Activated CD8-positive, alpha-beta memory T cell treated with anti-CD3 and anti-CD28 coated beads, Interleukin-2, amount 50 U/mL, for 1 hour (primary cell): ENCODE measurements around the gene GSPT1.

Experiments used
- DNase-seq: peaks from one replicate; pipeline ENCODE4 v3.0.0-alpha.2; 2020; ENCODE audit errors: extremely low read depth

Gene GSPT1

GRCh38 chr16:11913425-11914079 is 2.2 kb downstream of the GSPT1 start:
- DNase-seq, result peak; percentile 17

- DNase-seq, result no peak
These were observed 5.9 kb downstream of the GSPT1 start for GRCh38 chr16:11909653-11910545.

GRCh38 chr16:11907160-11907970 is 8.4 kb downstream of the GSPT1 start:
- no peak for DNase-seq

- DNase-seq, result no peak
These were observed 11.8 kb downstream of the GSPT1 start for GRCh38 chr16:11903906-11904305.

GRCh38 chr16:11901091-11901490 is 14.7 kb downstream of the GSPT1 start:
- DNase-seq, result no peak

GRCh38 chr16:11896486-11897176 is 19.1 kb downstream of the GSPT1 start:
- DNase-seq, result no peak

GRCh38 chr16:11893571-11893970 is 22.2 kb downstream of the GSPT1 start:
- no peak for DNase-seq

GRCh38 chr16:11892761-11893160 is 23.0 kb downstream of the GSPT1 start:
- no peak for DNase-seq

- no peak for DNase-seq
These were observed 25.4 kb downstream of the GSPT1 start for GRCh38 chr16:11890231-11890965.

GRCh38 chr16:11886881-11887280 is 28.9 kb downstream of the GSPT1 start:
- DNase-seq, result no peak

- no peak for DNase-seq
These were observed 31.7 kb downstream of the GSPT1 start for GRCh38 chr16:11884035-11884434.

GRCh38 chr16:11880007-11880406 is 35.7 kb downstream of the GSPT1 start:
- DNase-seq, result no peak

- no peak for DNase-seq
These were observed 38.4 kb downstream of the GSPT1 start for GRCh38 chr16:11877374-11877773.

GRCh38 chr16:11876306-11876705 is 39.5 kb downstream of the GSPT1 start:
- no peak for DNase-seq

GRCh38 chr16:11875721-11876120 is 40.0 kb downstream of the GSPT1 start:
- no peak for DNase-seq

- DNase-seq, result no peak
These were observed 44.6 kb downstream of the GSPT1 start for GRCh38 chr16:11871193-11871592.

GRCh38 chr16:11870399-11870798 is 45.4 kb downstream of the GSPT1 start:
- no peak for DNase-seq

GRCh38 chr16:11869353-11870228 is 46.2 kb downstream of the GSPT1 start:
- DNase-seq, result no peak

- no peak for DNase-seq
These were observed 47.3 kb downstream of the GSPT1 start for GRCh38 chr16:11868412-11868980.

GRCh38 chr16:11862489-11862888 is 53.3 kb downstream of the GSPT1 start:
- no peak for DNase-seq
